Coronary artery (tissue), 2 donors: Measurements from ENCODE around the gene TPRN.

Experiments
- DNase-seq: peaks from one replicate; pipeline ENCODE4 v3.0.0-alpha.2; 2017; ENCODE audit warnings: low spot score
- H3K27ac ChIP-seq, 2 donors: fragments of 200-600 bp; sonication (generic); one replicate each; pipeline ENCODE4 v1.5.1; 2016 to 2019
- H3K4me3 ChIP-seq: fragments of 200-600 bp; sonication (generic); 2 replicates; pipeline ENCODE4 v1.5.1; 2016; ENCODE audit warnings: mild to moderate bottlenecking, moderate library complexity
- CTCF ChIP-seq: fragments of 200-600 bp; sonication (generic); IDR thresholded peaks from one replicate; pipeline ENCODE4 v1.5.1; 2019; ENCODE audit warnings: antibody characterized with exemption

Gene TPRN

GRCh38 chr9:137205126-137206069 is 4.9 kb upstream of the TPRN start, which contains the start of the genes NDOR1 and TMEM203:
TSS of gene NDOR1 (plus strand) at chr9:137205700. CDS start at chr9:137205778, 78 bp downstream.
TSS of gene TMEM203 (minus strand) at chr9:137205648. CDS start at chr9:137205414, 234 bp downstream.
- Histone ChIP-seq H3K4me3 (peak within 1 kb of the TSS; percentile 95), H3K27ac (peak within 1 kb of the TSS; percentile 72 to 85)
- TF ChIP-seq CTCF: no peak
- peak; percentile 91 for DNase-seq

GRCh38 chr9:137204731-137205125 is 4.2 kb upstream of the TPRN start:
- Histone ChIP-seq H3K4me3 (peak overlapping the region; percentile 95), H3K27ac (peak overlapping the region in 1 of 2 donors; percentile 85)
- TF ChIP-seq CTCF: no peak
- DNase-seq: no peak

GRCh38 chr9:137202966-137203365 is 2.4 kb upstream of the TPRN start:
- H3K4me3 ChIP-seq: no peak overlapping the region
- DNase-seq: no peak
- no peak overlapping the region for H3K27ac ChIP-seq
- TF ChIP-seq CTCF: no peak

- no peak for TF ChIP-seq CTCF
- Histone ChIP-seq H3K27ac (peak overlapping the region; percentile 73 to 84), H3K4me3 (peak overlapping the region; percentile 83)
- no peak for DNase-seq
Observed at GRCh38 chr9:137201205-137201868, 796 bp upstream of the TPRN start.

- Histone ChIP-seq H3K4me3 (peak overlapping the region; percentile 83), H3K27ac (peak overlapping the region in 1 of 2 donors; percentile 86)
- no peak for TF ChIP-seq CTCF
- DNase-seq: no peak
Observed at GRCh38 chr9:137199411-137200121, 975 bp downstream of the TPRN start.

- no peak for TF ChIP-seq CTCF
- DNase-seq: no peak
- Histone ChIP-seq H3K27ac (no peak overlapping the region), H3K4me3 (peak overlapping the region; percentile 83)
Observed at GRCh38 chr9:137198902-137199283, 1.6 kb downstream of the TPRN start.
